Measurements from ENCODE around the gene HNF4A. TPM values are rescaled to one million over a fixed set of nuclear protein-coding genes. Genes with fewer than 3 reads are reported as not detected.

The HNF4A gene
- total RNA-seq, 1 donor from 2014 or later, result not detected

DNA sequence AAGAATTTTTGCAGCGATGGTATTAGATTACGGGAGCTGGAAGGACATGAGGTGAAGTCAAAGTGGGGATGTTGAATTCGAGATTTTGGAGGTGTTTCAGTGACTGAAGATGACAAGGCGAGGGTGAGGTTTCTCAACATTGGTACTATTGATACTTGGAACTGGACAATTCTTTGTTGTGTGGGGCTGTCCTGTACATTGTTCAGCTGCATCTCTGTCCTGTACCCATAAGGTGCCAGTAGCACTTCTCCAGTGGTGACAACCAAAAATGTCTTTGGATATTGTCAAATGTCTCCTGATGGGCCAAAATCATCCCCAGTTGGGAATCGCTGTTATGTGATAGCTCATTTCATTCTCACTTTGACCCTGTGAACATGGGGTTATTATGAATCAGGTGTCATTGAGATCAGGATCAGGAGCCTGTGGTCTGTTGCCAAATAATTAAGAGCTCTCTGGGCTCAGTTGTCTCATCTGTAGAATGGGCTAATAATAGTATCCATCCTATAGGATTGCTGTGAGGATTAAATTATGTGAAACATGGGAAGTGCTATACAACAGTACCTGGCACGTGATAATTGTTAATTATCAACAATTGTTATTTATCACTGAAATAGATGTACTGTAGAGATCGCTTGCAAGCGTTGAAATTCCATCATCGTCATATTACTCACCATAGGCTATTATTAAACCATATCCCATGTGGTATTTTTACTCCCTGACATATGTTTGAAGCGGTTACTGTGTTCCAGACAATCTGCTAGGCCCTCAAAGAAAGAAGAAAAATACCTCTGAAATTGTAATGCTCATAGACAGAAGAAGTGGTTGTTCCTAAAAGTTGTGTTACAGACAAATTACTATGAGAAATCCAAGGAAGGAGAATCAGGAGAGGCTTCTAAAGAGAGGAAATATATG lies 71.6 kb downstream of the HNF4A start:
- DNase-seq, result no peak

DNA sequence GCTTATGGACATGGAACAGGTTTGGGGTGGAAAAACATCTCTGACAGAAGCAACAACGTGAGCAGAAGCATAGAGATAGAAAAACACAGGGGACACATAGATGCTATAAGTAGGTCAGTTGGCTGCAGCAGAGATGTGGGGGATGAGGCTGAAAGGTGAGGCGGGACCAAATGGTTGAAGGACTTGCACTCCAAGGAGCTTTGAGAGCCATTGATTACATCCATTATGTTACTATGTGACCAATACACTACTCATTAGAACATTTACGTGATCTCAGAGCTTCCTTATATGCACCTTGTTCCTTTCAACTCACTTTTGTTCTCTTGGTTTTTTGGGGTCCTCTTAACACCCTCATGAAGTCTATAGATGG lies 72.3 kb downstream of the HNF4A start:
- no peak for DNase-seq

DNA sequence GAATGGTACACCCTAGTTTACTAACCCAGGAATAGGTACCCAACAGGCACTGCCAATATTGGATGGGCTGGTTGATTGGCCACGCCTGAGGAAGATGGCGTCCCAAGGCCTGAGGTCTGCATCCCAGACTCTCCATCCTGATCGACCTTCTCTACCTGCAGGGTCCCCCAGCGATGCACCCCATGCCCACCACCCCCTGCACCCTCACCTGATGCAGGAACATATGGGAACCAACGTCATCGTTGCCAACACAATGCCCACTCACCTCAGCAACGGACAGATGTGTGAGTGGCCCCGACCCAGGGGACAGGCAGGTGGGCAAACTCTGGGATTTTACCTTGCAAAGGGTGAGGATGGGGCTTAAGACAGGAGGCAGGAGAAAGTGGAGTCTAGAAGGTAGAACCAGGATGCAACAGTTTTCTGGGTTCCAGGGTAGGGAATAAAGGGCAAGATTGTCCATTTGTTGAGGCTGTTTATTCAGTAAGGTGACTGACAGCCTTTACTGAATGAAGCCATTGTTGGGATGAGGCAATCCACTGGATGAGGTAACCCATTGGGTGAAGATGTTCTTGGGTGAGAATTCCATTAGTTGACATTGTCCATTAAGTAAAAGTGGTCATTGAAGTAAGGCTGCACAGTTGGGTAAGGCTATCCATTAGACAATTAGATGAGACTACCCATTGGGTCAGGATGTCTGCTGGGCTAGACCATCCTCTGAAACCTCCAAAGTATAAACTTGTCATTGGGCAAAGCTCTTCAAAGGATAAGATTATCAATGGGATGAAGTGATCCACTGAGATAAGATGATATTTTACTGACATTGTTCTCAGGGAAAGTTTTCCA lies 72.9 kb downstream of the HNF4A start:
- no peak for DNase-seq

DNA sequence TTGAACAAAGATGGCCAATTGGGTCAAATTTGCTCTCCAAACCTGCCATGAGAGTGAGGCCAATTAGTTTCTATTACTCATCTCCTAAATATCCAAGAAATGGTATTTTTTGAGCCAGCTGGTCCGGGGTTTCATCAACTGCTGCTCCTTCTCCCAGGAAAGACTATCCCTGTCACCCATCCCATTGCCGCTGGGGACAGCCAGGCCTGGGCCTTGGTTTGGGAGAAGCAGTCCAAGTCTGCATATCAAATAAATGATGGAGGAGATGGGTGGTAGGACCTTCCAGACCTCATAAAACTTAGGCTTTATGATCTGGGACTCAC lies 73.5 kb downstream of the HNF4A start:
- DNase-seq, result no peak

DNA sequence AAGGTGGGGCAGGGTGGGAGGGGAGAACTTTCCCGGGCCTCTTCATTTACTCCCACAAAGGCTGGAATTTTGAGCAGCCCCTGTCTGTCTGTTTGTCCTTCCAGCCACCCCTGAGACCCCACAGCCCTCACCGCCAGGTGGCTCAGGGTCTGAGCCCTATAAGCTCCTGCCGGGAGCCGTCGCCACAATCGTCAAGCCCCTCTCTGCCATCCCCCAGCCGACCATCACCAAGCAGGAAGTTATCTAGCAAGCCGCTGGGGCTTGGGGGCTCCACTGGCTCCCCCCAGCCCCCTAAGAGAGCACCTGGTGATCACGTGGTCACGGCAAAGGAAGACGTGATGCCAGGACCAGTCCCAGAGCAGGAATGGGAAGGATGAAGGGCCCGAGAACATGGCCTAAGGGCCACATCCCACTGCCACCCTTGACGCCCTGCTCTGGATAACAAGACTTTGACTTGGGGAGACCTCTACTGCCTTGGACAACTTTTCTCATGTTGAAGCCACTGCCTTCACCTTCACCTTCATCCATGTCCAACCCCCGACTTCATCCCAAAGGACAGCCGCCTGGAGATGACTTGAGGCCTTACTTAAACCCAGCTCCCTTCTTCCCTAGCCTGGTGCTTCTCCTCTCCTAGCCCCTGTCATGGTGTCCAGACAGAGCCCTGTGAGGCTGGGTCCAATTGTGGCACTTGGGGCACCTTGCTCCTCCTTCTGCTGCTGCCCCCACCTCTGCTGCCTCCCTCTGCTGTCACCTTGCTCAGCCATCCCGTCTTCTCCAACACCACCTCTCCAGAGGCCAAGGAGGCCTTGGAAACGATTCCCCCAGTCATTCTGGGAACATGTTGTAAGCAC lies 74.1 kb downstream of the HNF4A start:
- DNase-seq, result no peak

DNA sequence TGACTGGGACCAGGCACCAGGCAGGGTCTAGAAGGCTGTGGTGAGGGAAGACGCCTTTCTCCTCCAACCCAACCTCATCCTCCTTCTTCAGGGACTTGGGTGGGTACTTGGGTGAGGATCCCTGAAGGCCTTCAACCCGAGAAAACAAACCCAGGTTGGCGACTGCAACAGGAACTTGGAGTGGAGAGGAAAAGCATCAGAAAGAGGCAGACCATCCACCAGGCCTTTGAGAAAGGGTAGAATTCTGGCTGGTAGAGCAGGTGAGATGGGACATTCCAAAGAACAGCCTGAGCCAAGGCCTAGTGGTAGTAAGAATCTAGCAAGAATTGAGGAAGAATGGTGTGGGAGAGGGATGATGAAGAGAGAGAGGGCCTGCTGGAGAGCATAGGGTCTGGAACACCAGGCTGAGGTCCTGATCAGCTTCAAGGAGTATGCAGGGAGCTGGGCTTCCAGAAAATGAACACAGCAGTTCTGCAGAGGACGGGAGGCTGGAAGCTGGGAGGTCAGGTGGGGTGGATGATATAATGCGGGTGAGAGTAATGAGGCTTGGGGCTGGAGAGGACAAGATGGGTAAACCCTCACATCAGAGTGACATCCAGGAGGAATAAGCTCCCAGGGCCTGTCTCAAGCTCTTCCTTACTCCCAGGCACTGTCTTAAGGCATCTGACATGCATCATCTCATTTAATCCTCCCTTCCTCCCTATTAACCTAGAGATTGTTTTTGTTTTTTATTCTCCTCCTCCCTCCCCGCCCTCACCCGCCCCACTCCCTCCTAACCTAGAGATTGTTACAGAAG lies 75.0 kb downstream of the HNF4A start:
- DNase-seq, result no peak

DNA sequence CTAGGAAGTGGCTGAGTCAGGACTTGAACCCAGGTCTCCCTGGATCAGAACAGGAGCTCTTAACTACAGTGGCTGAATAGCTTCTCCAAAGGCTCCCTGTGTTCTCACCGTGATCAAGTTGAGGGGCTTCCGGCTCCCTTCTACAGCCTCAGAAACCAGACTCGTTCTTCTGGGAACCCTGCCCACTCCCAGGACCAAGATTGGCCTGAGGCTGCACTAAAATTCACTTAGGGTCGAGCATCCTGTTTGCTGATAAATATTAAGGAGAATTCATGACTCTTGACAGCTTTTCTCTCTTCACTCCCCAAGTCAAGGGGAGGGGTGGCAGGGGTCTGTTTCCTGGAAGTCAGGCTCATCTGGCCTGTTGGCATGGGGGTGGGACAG lies 75.6 kb downstream of the HNF4A start:
- no peak for DNase-seq

DNA sequence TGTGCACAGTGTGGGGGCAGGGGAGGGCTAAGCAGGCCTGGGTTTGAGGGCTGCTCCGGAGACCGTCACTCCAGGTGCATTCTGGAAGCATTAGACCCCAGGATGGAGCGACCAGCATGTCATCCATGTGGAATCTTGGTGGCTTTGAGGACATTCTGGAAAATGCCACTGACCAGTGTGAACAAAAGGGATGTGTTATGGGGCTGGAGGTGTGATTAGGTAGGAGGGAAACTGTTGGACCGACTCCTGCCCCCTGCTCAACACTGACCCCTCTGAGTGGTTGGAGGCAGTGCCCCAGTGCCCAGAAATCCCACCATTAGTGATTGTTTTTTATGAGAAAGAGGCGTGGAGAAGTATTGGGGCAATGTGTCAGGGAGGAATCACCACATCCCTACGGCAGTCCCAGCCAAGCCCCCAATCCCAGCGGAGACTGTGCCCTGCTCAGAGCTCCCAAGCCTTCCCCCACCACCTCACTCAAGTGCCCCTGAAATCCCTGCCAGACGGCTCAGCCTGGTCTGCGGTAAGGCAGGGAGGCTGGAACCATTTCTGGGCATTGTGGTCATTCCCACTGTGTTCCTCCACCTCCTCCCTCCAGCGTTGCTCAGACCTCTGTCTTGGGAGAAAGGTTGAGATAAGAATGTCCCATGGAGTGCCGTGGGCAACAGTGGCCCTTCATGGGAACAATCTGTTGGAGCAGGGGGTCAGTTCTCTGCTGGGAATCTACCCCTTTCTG lies 76.2 kb downstream of the HNF4A start:
- no peak for DNase-seq

DNA sequence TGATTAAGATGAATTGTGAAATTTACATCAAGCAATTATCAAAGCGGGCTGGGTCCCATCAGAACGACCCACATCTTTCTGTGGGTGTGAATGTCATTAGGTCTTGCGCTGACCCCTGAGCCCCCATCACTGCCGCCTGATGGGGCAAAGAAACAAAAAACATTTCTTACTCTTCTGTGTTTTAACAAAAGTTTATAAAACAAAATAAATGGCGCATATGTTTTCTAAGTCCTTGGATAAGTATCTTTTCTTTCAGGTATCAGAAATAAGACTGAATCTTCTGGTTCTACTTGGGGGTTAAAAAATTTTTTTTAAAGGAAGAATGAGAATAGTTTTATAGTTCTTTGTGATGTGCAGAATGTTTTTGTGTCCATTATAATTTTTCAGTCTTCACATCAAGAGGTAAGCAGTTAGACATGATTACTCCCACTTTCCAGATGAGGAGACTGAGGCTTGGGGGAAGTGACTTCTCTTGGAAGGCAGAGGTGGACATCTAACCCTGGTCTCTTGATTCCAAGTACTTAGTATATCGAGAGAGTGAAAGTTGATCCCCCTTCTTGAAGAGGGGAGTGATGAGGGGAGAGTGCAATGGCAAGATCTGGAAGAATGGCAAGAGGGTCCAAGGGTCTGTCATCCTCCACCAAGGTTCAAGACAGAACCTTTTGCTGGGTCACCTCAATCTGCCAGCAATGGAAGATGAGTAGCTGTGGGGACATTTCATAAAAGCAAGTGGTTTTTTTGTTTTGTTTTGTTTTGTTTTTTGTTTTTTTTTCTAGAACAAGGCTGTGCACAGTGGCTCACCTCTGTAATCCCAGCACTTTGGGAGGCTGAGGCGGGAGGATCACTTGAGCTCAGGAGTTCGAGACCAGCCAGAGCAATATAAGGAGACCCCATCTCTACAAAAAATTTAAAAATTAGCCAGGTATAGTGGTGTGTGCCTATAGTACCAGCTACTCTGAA lies 77.4 kb downstream of the HNF4A start:
- DNase-seq, result no peak

DNA sequence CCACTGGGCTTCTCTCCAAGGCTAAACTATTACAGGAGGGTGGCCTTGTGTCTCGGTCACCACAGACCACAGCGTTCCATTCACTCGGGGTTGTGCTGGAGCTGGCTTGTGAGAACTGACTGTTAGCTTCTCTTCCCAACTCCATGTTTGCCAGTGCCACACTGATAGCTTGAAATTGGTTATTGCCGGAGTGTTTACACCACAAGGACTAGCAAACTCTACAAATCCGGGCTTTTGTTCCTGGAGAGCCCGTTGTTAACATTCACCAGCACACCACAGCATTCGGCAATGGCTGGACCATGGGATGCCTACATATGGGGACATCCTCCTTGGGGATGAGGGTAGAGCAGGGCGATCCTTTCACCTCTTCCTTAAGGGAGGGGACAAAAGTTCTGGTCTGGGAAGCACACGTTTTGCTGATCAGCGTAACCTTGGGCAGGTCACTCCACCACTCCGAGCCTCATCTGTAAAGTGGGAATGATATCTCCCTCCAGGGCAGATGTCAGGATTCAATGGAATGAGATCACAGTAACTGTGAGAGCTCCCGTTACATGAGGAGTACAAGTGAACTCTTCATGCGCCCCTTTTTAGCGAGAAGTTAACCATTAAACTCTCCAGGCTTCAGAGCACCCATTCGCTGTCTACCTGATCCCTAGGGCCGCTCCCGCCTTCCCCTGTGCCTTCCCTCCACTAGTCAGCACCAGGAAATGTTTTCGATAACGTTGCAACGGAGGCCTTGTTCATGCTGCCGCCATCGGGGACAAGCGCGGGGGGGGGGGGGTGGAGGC lies 78.4 kb downstream of the HNF4A start:
- DNase-seq, result no peak

DNA sequence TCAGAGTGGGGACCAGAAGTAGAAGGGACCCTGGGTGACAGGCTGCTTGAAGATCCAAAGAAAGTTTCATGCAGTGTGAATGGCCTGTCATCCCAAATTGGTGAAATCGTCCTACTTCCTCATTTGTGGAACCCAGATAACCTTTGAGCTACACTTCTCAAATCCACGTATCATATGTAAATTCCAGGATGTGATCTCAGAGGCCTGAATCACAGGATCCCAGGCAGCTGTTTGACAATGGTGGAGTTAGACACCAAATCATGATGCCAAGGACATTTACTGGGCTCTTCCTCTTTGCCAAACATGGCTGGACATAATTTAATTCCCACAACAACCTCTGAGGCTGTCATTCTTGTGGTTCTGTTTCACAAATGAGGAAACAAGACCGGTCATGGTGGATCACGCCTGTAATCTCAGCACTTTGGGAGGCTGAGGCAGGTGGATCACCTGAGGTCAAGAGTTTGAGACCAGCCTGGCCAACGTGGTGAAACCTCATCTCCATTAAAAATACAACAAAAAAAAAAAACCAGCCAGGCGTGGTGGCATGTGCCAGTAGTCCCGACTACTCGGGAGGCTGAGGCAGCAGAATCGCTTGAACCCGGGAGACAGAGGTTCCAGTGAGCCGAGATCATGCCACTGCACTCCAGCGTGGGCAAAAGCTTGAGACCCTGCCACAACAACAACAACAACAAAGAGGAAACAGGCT lies 80.3 kb downstream of the HNF4A start:
- DNase-seq, result no peak

DNA sequence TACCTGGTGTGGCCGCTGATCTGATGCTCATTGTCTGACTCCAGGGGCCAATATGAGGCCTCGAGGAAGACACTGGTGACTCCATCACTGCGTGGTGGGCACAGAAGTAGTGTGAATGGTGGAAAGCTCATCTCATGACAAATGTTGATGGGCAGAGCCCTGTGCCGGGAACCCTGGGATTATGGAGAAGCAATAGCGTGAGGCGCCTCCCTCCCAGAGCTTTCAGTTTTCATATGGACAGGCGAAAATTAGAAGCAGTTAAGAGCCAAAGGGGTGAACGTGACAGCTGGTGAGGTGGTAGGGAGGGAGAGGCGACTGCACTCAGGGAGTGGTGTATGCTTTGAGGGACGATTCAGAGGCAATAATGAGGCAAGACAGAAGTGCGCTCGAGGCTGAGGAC lies 80.9 kb downstream of the HNF4A start:
- no peak for DNase-seq

DNA sequence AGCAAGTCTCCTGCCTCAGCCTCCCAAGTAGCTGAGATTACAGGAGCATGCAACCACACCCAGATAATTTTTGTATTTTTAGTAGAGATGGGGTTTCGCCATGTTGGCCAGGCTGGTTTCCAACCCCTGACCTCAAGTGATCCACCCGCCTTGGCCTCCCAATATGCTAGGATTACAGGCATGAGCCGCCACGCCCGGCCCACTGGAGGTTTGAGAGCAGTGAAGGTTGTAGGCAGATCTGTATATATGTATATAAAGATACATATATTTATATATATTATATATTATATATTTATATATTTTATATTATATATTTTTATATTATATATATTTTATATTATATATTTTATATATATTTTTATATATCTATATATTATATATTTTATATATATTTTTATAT lies 82.0 kb downstream of the HNF4A start:
- DNase-seq, result no peak

DNA sequence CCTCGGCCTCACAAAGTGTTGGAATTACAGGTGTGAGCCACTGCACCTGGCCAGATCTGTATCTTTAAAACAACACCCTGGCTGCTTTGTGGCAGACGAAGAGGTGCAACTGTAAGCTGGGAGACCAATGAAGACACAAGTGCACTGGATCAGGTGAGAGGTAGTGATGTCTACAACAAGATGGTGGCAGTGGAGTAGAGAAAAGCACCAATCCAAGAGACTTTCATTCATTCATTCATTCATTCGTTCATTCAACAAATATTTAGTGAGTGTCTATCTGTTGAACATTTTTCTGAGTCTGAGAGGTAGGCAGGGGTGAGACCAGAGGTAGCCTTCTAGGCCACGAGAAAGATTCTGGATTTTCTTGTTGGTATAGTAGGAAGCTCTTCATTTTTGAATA lies 83.3 kb downstream of the HNF4A start:
- no peak for DNase-seq

DNA sequence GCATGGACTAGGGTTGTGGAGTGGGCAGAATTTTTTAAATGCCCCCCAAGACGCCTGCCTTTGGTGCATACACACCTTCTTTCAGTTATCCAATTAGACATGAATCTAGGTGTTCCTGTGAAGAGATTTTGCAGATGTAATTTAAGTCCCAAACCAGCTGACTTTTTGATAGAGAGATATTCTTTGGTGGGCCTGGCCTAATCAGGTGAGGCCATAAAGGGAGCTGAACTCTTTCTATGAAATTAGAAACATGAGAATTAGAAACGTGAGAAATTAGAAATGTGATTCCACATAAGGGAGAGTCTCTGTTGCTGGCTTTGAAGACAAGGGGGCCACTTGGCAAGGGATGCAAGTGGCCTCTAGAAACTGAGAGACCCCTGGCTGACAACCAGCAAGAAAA lies 83.8 kb downstream of the HNF4A start:
- DNase-seq, result no peak

DNA sequence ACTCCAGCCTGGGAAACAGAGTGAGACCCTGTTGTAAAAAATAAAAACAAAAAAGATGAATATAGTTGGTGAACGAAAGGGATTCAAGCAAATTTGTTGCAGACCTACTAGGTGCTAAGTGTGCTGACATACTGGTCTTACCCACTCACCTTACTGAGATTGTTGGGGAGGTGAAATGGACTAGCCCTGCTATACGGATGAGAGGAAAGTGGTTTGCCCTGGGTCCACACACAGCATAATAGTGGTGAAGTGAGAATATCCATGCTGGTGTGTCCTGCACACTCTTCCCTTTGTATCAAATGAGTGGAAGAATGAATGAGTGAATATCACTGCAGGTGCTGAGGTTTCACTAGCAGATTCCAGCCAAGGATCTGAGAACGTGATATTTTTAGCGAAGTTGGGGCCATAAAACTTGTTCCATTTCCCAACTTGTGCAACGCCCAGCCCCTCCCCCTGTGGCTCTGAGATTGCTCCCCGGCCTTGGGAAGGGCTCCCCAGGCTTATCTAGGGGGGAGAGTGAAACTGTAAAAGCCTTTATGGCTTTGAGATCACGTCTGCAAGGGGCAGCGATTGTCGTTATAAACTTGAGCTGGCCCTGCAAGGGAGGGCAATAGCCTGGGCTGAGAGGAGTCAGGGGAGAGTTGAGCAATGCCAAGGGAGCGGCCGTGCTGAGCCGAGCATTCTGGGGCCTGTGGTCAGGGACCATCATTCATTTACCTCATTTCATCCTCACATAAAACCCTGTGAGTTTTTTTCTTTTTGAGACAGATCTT lies 87.0 kb downstream of the HNF4A start:
- no peak for DNase-seq
